NCI-H2227 (cell line): Measurements from ENCODE around the gene DIS3L2.
A peak's percentile ranks its signal among the peaks of the same experiment; 100 is the strongest.

ENCODE experiments used
- DNase-seq: peaks from one replicate; lab custom pipeline; 2025; ENCODE audit not compliant: unreplicated experiment; lab: John Stamatoyannopoulos, UW

Gene DIS3L2

DNA sequence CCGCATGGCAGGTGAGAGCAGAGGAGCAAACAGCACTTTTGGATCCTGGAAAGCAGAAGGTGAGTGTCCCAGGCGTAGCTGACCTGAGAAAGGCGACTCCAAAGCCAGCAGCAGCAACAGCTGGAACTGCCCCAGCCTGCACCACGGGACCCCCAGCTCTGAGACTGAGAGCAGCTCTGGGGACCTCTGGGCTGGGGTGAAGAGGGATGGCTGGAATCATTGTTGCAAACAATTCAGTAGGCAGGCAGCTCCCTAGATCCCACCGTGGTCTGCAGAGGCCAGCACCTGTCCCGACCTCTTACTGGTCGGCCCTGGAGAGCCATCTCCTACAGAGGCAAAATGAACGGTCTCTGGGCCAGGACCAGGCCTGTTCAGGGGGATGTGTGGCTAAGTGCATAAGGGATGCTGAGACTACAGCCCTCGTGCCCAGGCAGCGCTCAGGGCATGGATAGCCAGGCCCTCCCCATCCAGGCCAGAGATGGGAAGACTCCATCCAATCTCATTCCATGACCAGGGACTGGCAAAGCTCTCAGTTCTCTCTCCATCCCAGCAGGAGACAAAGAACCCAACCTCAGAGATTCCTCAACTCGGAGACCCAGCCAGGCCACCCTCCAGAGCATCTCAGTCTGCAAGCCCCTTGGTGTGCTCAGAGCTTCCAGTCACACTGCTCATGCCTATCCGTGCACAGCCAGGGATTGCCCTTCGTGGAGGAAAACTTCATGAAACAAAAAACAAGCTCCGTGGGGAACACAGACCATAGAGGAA, 378.8 kb downstream of the DIS3L2 start:
- DNase-seq: no peak

DNA sequence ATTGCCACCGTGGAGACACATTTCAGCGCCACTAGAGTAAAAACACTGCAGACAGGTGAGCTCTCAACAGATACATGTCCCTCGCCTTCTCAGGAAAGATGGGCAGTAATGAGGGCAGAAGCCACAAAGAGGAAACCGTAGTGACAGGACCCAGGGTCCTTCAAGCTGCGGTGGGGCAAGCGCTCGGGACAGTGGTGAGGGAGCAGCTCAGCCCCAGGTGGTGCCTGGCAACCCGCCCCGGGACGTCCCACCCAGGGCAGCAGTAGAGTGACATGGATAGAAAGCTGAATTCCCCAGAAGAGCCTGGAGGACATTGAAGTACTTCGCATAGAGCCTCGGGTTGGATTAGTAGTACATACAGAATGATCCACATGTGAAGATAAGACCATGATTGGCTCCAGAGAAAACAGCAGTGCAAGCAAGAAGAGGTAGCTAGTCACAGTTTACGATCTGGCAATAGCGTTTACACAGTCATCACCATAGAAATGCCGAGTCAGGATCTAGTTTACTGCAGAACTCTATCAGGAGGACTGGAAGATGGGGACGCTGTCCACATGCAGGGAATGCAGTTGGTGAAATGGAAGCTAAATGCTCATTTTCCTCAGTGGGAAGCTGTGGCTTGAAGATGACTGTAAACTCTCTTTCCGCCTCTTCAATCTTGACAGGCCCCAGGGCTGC, 379.7 kb downstream of the DIS3L2 start:
- DNase-seq: no peak

DNA sequence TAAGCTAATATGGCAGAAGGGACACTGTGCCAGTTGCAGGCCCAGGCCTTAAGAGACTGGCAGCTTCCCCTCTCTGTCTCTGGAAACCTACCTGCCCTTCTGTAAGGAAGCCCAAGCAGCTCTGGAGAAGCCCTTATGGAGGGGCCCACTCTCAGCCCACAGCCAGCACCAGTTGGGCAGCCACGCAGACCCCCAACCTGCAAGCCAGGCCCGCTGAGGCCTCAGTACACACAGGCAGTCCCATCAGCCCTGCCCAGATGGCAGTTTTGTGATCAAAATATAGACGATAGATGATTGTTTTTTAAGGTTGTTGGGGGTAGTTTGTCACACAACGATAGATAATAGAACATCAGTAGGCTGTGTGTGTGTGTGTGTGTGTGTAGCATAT, 380.2 kb downstream of the DIS3L2 start:
- DNase-seq: no peak

DNA sequence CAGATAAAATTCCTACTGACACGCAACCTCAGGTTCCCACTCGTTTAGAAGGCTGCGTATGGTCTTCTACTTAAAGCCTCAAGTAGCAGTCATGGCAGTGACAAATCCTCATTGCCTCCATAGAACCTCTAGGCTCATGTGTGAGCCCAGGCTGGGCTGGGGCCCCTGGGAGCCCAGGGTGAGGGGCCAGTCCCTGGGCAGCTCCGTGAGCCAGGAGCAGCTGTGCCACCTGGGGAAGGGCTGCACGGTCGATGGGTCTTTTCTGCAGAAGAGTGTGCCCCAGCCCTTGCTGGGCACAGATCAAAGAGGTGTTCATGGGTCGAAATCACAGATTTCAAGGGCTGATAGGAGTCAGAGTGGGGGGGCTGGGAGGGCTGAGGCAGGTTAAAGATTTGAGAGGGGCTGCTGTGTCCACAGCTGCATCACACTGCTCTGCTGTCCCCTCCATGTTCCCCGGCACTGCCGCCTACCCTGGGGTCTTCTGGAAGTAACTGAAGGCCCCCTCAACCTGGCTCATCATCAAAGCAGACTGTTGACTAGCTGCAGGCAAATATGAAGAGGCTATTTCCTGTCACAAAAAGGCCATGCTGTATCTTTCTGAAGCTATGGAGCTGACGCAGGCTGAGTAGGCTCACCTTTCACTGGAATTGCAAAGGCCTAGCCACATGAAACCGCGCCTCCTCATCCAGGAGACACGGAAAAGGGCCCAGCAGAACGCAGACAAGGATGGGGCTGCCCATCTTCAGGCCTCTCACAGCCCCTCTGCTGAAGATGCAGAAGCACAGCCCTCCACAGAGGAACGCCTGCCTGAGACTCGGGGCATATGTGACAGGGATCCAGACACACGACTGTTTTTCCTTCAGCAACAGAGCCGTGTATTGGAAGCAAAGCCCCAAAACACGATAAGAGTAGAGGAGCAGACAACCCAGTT, 381.4 kb downstream of the DIS3L2 start:
- no peak for DNase-seq

DNA sequence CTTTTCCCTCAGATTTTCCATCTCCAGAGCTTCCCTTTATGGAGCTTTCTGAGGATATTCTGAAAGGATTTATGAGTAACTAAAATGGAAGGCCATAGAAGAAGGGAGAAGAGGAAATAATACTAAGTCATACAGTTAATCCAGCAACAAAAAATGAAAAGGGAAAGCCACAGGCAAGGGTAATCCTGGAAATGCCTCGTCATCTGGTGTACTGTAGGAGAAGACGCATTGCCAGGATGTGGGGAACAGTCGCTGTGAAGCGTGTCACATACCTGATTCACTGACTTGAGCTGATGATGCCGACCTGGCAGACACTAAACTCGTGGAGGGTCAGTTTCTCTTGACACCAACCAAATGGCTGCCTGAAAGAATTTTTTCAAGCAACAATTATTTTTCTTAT, 382.3 kb downstream of the DIS3L2 start:
- no peak for DNase-seq

DNA sequence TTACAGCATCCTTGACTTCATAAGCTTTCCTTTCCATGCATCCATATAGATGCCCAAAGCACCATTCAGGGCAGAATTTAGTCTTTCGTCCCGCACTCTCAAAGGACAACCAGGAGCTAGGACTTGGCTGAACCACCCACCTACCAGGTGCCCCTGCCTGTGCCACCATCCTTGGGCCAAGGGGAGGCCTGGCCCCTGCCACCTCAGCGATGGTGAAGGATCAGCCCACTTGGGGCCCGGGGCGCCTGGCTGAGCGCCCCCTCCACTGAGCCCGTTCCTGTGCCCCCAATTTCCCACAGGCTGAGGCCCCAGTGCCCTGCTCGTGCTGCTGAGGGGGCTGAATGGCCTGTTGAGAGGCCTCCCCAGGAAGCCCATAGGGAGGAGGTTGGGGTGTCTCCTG, 383.7 kb downstream of the DIS3L2 start:
- DNase-seq: no peak

DNA sequence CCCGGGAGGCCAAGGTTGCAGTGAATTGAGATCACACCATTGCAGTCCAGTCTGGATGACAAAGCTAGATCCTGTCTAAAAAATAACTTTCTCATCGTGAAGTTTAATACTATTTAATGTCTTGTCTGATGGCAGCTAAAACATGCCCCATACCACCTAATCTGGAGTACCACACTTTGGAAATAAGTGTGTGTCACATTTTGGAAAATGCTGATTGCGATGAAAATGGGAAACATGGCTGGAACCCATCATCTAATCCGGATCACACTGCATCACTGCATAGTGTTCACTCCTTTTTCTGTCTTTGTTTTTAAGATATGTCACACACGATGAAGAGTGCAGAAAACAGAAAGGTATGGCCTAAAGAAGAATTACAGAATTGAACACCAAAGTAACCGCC, 385.9 kb downstream of the DIS3L2 start:
- DNase-seq: no peak

DNA sequence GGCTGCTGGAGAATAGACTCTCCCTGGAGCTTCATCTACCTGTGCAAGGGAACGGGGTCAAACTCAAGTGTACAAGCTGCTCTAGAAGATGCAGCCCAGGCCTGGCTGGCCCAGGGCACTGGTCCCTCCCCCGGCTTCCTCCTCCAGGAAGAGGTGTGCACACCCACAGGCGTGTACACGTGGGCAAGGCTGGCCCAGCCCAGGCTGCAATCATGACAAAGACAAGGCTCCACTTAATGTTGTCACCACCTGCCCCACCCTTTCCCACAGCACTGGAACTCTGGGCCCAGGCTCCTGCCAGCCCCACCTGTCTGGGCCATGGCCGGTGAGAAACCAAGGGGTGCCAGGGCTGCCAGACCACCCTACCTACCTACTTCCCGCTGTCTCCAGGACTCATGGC, 387.4 kb downstream of the DIS3L2 start:
- DNase-seq: no peak

DNA sequence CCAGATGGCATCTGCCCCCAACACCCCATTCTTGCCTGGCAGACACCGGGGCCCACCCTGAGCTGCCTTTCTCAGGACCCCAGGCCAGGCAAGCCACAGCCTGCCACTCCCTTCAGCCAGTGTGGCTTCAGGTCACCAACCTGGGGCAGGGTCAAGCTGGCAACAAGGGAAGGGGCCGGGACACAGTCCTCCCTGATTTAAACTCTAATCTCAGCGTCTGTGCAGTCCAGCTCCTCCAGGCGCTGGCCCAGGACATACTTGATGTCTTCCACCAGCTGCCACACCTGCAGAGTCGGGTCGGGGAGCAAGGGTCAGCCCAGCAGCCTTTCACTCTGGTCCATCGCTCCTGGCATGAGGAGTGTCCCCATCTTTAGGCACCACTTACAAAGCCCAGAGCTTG, 388.0 kb downstream of the DIS3L2 start:
- DNase-seq: no peak

DNA sequence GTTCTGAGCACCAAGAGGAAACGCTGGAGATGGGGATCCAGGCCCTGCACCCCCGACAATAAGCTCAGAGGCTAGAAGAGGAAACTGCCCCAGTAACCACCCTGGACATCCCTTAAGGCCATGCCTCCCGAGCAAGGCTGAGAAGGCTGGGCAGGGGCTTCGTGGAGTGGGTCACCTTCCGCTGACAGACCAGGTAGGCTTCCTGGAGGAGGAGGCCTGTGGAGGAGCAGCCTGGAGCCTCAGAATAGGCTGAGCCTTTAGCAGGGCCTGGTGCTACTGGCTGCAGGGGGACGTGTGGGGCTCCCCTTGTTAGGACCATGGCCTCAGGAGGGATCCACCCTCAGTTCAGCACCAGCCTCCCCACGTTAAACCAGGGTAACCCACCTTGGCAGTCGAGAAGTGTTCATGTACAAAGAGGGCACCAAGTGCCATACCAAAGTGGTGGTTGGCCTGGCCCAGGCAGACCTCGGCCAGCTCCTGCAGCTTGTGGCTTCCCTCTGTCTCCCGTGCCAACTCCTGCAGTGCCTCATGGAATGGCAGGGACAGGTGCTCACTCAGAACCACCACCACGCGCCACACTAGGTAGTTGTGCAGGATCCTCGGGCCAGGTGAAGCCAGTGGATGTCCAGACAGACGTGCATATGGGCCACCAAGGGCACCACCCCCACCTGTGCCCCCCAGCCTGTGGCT, 388.6 kb downstream of the DIS3L2 start:
- no peak for DNase-seq

DNA sequence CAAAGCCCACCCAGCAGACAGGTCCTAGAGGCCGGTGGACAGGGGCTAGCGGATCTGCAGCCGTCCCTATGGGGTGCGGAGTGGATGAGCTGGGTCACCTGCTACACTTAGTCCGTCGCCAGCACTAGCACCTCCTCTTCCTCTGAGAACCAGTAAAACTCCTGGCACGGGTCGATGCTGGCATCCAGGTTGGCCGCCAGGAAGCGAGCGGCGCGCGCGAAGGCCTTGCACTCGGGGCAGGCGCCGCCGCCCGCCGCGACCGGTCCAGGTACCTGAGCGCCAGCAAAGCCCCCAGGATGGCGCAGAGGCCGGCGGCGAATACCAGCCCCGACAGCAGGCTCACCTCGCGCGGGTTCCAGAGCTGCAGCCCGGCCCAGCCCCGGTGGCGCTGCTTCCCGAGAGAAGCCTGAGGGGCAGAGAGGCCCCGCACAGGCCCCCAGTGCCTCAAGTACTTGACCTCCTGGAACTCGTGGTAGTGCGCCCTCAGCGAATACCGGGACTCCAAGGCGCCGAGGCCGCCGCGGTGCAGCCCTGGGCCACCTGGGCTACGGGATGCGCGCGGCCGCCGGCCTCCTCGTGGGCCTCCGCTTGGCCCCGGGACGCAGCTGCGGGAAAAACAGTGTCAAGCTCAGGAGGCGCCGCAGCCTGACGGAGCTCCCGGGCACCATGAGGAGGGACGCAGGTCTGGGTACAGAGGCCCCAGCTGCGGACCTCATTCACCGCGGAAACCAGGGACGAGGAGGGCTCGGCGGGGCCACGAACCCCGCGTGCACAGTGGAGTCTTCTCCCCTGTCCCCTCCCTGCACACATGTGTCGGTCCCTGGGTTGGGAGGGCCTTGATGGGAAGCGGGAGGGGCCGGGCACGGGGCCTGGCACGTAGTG, 389.5 kb downstream of the DIS3L2 start:
- DNase-seq: no peak

DNA sequence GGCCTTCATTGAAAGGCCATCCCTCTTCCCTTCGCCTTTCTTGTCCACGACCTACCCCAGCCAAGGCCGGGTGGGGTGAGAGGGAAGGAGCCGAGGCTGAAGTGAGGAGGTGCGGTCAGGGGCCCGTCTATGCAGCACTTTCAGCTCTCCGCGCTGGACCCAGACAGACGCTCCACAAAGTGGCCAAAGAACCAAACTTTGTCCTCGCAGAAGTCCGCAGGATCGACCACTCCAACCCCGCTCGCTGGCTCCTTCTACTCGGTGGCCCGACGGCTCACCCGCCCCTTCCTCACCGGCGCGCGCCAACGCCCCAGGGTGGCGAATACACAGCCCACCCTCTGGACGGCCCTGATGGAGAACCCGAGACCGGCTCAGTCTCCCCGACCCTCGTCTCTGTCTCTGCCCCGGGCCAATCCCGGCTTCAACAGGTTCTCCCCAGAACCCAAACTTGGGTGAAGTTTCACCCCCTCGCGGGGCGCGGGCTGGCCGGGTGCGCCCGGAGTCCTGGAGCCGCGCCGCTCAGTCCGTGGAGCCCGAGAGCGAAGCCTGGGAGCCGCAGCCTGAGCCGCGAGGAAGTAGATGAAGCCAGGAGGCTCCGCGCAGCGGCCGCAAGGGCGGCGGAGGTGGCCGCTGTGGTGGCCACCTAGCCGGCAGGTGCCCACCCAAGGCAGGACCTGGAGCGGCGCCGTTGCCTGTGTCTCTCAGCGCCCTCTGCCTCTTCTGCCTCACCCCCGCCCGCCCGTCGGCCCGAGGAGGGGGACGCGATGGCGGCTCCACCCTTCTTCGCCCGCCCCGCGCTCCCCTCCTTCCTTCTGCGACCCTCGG, 390.4 kb downstream of the DIS3L2 start:
- DNase-seq: peak; percentile 31

DNA sequence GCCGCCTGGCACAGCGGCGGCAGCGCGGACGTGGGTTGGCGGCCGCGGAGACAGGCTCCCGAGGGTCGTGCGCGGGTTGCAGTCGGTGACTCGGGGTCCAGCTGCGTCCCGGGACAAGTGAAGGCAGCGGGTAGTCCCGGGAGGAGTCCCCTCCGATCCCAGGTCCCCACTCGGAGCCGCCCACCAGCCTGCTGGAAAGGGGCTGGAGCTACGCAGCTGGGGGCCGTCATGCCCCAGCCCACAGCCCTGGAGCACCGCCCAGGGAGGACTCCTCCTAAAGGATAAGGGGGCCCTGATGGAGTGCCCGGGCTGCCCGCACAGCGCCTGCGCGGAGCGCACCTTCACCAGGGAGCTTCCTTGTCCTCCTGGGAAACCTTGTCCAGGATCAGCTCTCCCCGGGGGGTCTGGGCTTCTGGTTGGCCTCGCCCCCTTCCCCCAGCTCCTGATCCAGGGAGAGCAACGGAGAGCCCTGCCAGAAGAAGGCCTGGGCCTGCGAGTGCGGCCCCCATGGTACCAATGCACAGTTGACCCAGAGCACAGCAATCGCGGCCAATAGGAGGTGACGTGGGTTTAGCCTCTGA, 391.1 kb downstream of the DIS3L2 start:
- no peak for DNase-seq

DNA sequence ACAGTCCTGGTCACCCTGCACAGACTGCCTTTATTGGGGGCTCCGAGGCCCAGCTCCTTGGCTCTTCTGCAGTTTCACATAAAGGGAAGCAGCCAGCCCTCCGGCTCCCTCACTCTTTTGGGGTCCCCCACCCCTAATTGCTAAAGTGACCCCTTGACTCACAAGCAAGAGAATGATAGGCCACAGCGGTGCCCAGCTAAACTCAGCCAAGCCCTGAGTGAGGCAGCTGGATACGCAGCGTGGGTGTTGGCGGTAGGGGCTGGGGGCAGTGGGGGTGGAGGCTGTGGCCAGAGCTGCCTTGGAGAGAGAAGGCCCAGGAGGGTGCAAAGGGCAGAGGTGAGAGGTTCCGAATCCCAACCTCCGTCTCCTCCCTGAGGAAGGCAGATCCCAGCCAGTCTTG, 391.6 kb downstream of the DIS3L2 start:
- no peak for DNase-seq

DNA sequence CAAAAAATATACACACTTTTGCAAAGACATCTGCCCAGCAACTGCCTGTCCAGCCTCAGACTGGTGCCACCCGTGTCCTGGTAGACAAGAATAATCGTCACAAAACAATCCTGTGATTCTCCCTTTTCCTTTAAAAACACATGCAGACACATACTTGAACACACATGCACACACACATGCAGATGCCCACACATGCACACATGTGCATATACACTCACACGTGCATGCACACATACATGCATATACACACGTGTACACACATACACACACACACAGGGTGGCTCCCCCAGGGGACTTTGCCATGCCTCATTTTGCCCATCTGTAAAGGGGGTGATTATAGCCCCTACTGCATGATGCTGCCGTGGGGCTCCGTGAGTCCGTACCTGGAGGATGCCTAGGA, 392.1 kb downstream of the DIS3L2 start:
- DNase-seq: no peak

DNA sequence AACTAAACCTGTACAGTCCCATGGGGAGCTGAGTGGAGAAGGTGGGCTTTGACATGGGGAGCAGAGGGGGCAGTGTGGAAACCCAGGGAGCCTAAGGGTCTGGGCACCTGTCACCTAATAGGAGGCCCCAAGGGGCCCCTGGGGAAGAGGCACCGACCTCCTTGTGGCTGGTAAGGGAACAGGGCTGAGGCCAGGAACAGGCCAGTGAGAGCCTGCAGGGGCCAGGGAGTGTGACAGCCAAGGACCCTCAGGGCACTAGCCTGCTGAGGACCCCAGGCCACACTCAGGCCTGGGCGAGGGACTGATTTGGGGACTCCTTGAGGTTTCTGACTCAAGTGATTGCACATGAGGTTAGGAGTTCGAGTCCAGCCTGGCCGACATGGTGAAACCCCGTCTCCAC, 392.6 kb downstream of the DIS3L2 start:
- no peak for DNase-seq

DNA sequence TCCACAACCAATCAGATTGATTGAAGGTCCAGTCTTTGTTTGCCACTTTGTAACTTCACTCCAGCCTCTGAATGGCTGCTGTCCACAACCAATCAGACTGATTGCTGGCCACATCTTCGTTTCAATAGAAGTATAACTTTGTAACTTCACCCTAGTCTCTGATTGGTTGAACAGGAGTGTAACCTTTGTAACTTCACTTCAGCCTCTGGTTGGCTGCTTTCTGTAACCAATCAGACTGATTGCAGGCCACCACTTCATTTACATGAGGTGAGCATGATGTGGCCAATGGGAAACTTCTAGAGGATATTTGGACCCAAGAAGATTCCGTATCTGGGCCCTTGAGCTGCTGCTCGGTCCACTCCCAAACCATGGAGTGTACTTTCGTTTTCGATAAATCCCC, 400.1 kb downstream of the DIS3L2 start:
- DNase-seq: no peak

DNA sequence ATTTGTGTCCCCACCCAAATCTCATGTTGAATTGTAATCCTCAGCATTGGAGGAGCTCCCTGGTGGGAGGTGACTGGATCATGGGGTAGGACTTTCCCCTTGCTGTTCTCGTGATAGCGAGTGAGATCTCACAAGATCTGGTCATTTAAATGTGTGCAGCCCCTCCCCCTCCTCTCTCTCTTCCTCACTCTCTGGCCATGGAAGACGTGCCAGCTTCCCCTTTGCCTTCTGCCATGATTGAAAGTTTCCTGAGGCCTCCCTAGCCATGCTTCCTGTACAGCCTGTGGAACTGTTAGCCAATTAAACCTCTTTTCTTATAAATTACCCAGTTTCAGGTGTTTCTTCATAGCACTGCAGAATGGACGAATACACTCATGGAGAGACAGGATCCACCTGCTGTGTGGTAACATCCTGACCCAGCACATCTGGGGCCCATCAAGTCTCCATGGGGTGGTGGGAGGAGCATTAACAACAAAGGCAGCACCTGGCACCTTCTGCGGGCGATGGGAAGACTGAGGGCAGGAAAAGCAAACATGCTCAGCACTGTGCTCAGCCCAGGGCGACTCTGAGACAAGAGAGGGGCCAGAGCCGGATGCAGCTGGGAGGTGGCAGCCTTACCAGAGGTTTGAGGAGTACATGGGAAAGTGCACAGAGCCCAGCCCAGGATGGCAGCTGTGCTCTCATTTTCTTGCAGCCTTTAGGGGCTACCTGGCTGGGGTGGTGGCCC, 400.8 kb downstream of the DIS3L2 start:
- DNase-seq: no peak
